ENCODE results near the gene FCRL6. TPM values are rescaled to one million over a fixed set of nuclear protein-coding genes. Genes with fewer than 3 reads are reported as not detected.

The FCRL6 gene
- total RNA-seq, 1 donor from 2014 or later = not detected

- TF ChIP-seq EZH2phosphoT487 (IDR thresholded peaks at IDR 0.05) (no peak), CTCF (IDR thresholded peaks at IDR 0.05) (no peak), EZH2 (IDR thresholded peaks at IDR 0.05) (no peak)
- H3K36me3 Mint-ChIP-seq = no peaks in the 10 kb centered on the region
- H3K4me1 ChIP-seq = peaks cover 18% of the 10 kb centered on the region
- H3K27me3 ChIP-seq = peaks cover 16% of the 10 kb centered on the region
- DNase-seq (ENCODE audit: low spot score) = no peak
- peaks cover 2% of the 10 kb centered on the region for H3F3A ChIP-seq (ENCODE audit: low read depth)
- H3K4me2 ChIP-seq = no peak within 1 kb of the TSS
- peaks cover 17% of the 10 kb centered on the region for H3K27me3 Mint-ChIP-seq (ENCODE audit: insufficient read depth, low read depth)
- no peaks in the 10 kb centered on the region for H3K79me2 ChIP-seq (ENCODE audit: low read depth)
- peaks cover 37% of the 10 kb centered on the region for H3K4me1 Mint-ChIP-seq
- no peak within 1 kb of the TSS for H2AFZ ChIP-seq (replicated peaks)
- H3K27ac Mint-ChIP-seq = peak within 1 kb of the TSS; percentile 23
- no peak within 1 kb of the TSS for H3K4me3 ChIP-seq
- no peak within 1 kb of the TSS for H3K9ac ChIP-seq
- H3K9me3 Mint-ChIP-seq = no peaks in the 10 kb centered on the region
- H4K20me1 ChIP-seq (ENCODE audit: low read depth) = no peaks in the 10 kb centered on the region
- H3K27ac ChIP-seq = no peak within 1 kb of the TSS
- H3K9me3 ChIP-seq (ENCODE audit: low read depth) = no peaks in the 10 kb centered on the region
- no peak within 1 kb of the TSS for H3K4me3 Mint-ChIP-seq
- no peaks in the 10 kb centered on the region for H3K36me3 ChIP-seq
Observed at GRCh38 chr1:159826441-159827101, 24.4 kb downstream of the FCRL6 start, which contains the start of gene SLAMF8. Gene SLAMF8 (plus strand): TSS chr1:159826873. CDS start chr1:159826899, 26 bp downstream.

- Histone ChIP-seq H3K4me2 (no peak overlapping the region), H3K4me1 (peaks cover 23% of the 10 kb centered on the region), H3K27me3 (peaks cover 16% of the 10 kb centered on the region), H3F3A (ENCODE audit: low read depth) (peaks cover 6% of the 10 kb centered on the region), H3K4me3 (no peak overlapping the region), H3K36me3 (no peaks in the 10 kb centered on the region), H3K9me3 (ENCODE audit: low read depth) (no peaks in the 10 kb centered on the region), H2AFZ (replicated peaks) (no peak overlapping the region), H3K9ac (no peak overlapping the region), H4K20me1 (ENCODE audit: low read depth) (no peaks in the 10 kb centered on the region), H3K79me2 (ENCODE audit: low read depth) (no peaks in the 10 kb centered on the region), H3K27ac (no peak overlapping the region)
- Mint-ChIP-seq H3K9me3 (no peaks in the 10 kb centered on the region), H3K4me3 (no peak overlapping the region), H3K27ac (peak overlapping the region; percentile 23), H3K27me3 (ENCODE audit: insufficient read depth, low read depth) (peaks cover 17% of the 10 kb centered on the region), H3K36me3 (no peaks in the 10 kb centered on the region), H3K4me1 (peaks cover 41% of the 10 kb centered on the region)
- no peak for DNase-seq (ENCODE audit: low spot score)
- TF ChIP-seq CTCF (IDR thresholded peaks at IDR 0.05) = no peak
- no peak for TF ChIP-seq EZH2 (IDR thresholded peaks at IDR 0.05)
- TF ChIP-seq EZH2phosphoT487 (IDR thresholded peaks at IDR 0.05) = no peak
Observed at GRCh38 chr1:159827102-159827490, 24.9 kb downstream of the FCRL6 start.

- H3K27me3 Mint-ChIP-seq (ENCODE audit: insufficient read depth, low read depth) = peaks cover 17% of the 10 kb centered on the region
Observed at GRCh38 chr1:159827549-159827948, 25.4 kb downstream of the FCRL6 start.

More at GRCh38 chr1:159827549-159827948, 25.4 kb downstream of the FCRL6 start:
- Mint-ChIP-seq H3K4me3 (no peak overlapping the region), H3K36me3 (no peaks in the 10 kb centered on the region), H3K27ac (no peak overlapping the region), H3K9me3 (no peaks in the 10 kb centered on the region), H3K4me1 (peaks cover 42% of the 10 kb centered on the region)
- H4K20me1 ChIP-seq (ENCODE audit: low read depth) = no peaks in the 10 kb centered on the region
- no peak overlapping the region for H2AFZ ChIP-seq (replicated peaks)
- no peak overlapping the region for H3K4me3 ChIP-seq
- no peak overlapping the region for H3K27ac ChIP-seq
- TF ChIP-seq EZH2phosphoT487 (IDR thresholded peaks at IDR 0.05) = no peak
- TF ChIP-seq EZH2 (IDR thresholded peaks at IDR 0.05) = no peak
- TF ChIP-seq CTCF (IDR thresholded peaks at IDR 0.05) = no peak
- DNase-seq (ENCODE audit: low spot score) = no peak
- no peak overlapping the region for H3K9ac ChIP-seq
- peaks cover 16% of the 10 kb centered on the region for H3K27me3 ChIP-seq
- no peaks in the 10 kb centered on the region for H3K9me3 ChIP-seq (ENCODE audit: low read depth)
- H3K4me2 ChIP-seq = no peak overlapping the region
- H3K4me1 ChIP-seq = peaks cover 28% of the 10 kb centered on the region
- no peaks in the 10 kb centered on the region for H3K79me2 ChIP-seq (ENCODE audit: low read depth)
- peaks cover 6% of the 10 kb centered on the region for H3F3A ChIP-seq (ENCODE audit: low read depth)
- H3K36me3 ChIP-seq = no peaks in the 10 kb centered on the region
